Measurements from ENCODE around the gene ADARB2.

DNA sequence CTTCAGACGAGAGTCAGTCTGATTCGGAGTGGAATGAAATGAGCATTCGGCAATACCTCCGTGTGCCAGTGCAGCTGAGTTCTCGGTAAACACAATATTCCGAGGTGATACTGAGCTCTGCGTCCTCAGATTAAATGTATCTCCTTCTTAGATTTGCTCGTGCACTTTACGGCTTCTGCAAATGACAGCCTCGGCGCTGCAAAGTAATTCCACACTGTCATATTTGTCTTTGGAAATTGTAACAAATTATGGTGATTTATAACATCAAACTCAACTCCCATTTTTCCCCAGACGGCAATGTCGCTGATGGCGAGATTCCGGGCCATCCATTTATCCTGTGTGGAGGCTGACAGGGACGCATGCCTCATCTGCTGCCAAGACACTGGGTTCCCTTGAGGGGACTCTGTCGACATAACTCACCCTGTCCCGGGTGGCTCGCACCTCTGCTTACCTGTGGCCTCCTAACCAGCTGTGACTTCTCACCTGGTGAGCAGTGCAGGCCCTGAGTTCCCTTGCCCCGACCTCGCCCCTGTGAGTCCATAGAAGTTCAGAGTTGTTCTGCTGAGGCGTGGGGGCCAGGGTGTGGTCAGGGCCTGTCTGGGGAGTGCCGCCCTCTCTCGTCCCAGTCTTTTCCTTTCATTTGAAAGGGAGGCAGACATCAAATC lies 201.9 kb downstream of the ADARB2 start:
- TF ChIP-seq CTCF (IDR thresholded peaks at IDR 0.05) (no peak), POLR2AphosphoS5 (IDR thresholded peaks at IDR 0.05) (no peak), POLR2A (IDR thresholded peaks at IDR 0.05; ENCODE audit: low read depth) (no peak)

All from esophagus muscularis mucosa (tissue), 3 donors.